K562 treated with DMSO at 1 percent for 48 hours (cell line): ENCODE results near the gene EIF2S3. TPM values are rescaled to one million over a fixed set of nuclear protein-coding genes. Genes with fewer than 3 reads are reported as not detected.

ENCODE experiments used
- total RNA-seq: library from RNA; unstranded; fragments of 300-600 nt; gene quantifications from 2 replicates; pipeline ENCODE4 v1.2.3, GENCODE V29; 2022; ENCODE audit warnings: low replicate concordance; ENCODE audit errors: extremely low read depth

EIF2S3 gene
- 132 and 583 TPM in 2 replicates for total RNA-seq

DNA sequence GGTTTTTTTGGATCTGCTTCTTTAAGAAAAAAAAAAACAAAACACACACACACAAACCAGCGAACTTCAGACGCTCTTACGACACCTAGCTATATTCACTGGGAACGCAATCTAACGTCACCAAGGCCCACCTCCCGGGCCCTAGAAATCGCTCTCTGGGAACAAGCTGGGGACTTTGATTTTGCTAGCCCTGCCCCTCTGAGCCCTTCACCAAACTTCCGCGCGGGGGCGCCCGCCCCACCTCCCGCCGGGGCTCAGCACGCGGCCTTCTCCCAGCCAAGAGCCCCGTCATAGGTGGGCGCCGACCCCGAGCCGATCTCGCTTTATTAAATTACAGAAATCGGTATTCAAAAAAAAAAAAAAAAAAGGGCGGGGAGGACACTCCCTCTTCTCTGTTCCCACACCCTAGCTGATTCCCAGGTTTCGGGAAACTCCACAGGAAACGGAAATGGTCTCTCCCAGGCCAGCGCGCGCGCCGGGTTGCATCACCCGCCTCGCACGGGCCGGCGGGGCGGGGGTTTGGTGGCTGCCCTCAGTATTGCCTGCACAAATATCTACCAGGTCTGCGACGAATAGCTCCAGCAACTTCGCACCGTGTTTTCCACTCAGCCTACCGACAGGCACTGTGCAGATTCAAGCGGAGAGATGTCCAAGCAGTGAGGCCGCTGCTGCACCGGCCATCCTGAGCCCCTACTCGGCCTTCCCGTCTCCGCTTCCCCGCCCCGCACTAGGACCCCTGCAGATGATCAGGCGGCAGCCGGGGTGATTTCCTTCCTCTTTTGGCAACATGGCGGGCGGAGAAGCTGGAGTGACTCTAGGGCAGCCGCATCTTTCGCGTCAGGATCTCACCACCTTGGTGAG, at the start of gene EIF2S3:
TSS of gene EIF2S3 (plus strand) at position 775 of the 861 bp plus-strand sequence. CDS start at position 788, 13 bp downstream.

GRCh38 chrX:24027086-24027485, 27.7 kb upstream of the EIF2S3 start, which contains the start of gene KLHL15:
KLHL15 (minus strand) TSS chrX:24027186; CDS start chrX:24006693, 20,493 bp downstream.

Other genes with a start within 250 kb of the EIF2S3 start
- gene APOO, start 147.0 kb upstream of the EIF2S3 start, total RNA-seq: not detected in 2 replicates
- gene CXorf58, start 146.9 kb upstream of the EIF2S3 start, total RNA-seq: not detected in 2 replicates
- not detected in 2 replicates for gene KLHL15, start 27.8 kb upstream of the EIF2S3 start, total RNA-seq
- gene ZFX, start 94.8 kb downstream of the EIF2S3 start, total RNA-seq: not detected in 2 replicates